H1 (cell line): ENCODE data around the gene LRRC49. TPM values are rescaled to one million over a fixed set of nuclear protein-coding genes. Genes with fewer than 3 reads are reported as not detected.
A peak's percentile ranks its signal among the peaks of the same experiment; 100 is the strongest.

ENCODE experiments used
- CHD2 ChIP-seq: IDR thresholded peaks from 2 replicates; pipeline ENCODE4 v1.6.1; 2012; ENCODE audit warnings: low read length, improper control_type of control experiment
- KDM5A ChIP-seq: fragments of 200-600 bp; IDR thresholded peaks from 2 replicates; pipeline ENCODE4 v1.7.1; 2012; ENCODE audit warnings: mild to moderate bottlenecking, low read length, inconsistent platforms, mixed read lengths
- RAD21 ChIP-seq, 2 experiments: IDR thresholded peaks in 1 of 2; conservative IDR thresholded peaks in 1 of 2; 2 replicates each; pipeline ENCODE4 v1.6.1; 2011; ENCODE audit warnings: low read depth in 2 of 2, low read length in 2 of 2, improper control_type of control experiment in 1 of 2, inconsistent platforms in 1 of 2, mild to moderate bottlenecking in 1 of 2, moderate library complexity in 1 of 2
- SIX5 ChIP-seq: IDR thresholded peaks from 2 replicates; pipeline ENCODE4 v1.6.1; 2011; ENCODE audit warnings: mild to moderate bottlenecking, low read depth, low read length
- polyA plus RNA-seq, 7 experiments: library from polyadenylated mRNA; depleted of rRNA in 3 of 7; stranded (reverse) in 5 of 7; unstranded in 2 of 7; fragments of >200 nt in 5 of 7; fragments of 200-250 nt in 2 of 7; gene quantifications; 1 replicate in 5 of 7; 2 replicates in 1 of 7; 4 replicates in 1 of 7; pipeline versions ENCODE4 v1.2.1 to v1.2.3, GENCODE V29; 2011 to 2013; ENCODE audit warnings: missing spikeins in 2 of 7, mixed read lengths in 2 of 7
- total RNA-seq: library from RNA; stranded (reverse); fragmentation: NEBNext Ultra II Directional; extraction: Animal tissue kit (Norgen Biotek cat#: 25700); gene quantifications from 2 replicates; pipeline ENCODE4 v1.2.1, GENCODE V29; 2021

The LRRC49 gene
- total and polyA plus RNA-seq, 2 of the 8 experiments (the other 6 are each of a cell fraction or from before 2014, with no cell fraction given): 5.0 to 10.4 TPM

- TF ChIP-seq RAD21 (IDR thresholded peaks at IDR 0.05 in 1 of 2, conservative IDR thresholded peaks at IDR 0.05 in 1 of 2; ENCODE audit: low read depth in 2 of 2, low read length in 2 of 2) (peak; percentile 53 to 68), KDM5A (no peak), SIX5 (no peak), CHD2 (no peak)
- TF ChIP-seq, all 59 proteins: peak for 2
Measured at GRCh38 chr15:70875001-70875782, 17.4 kb upstream of the LRRC49 start (continued).
